Neural cell (in vitro differentiated cells): ENCODE measurements around the gene POU6F2.

ENCODE experiments used
- EZH2 ChIP-seq: fragments of 200-600, 300-800 bp; shearing (Covaris generic), sonication (generic); IDR thresholded peaks from 2 replicates; pipeline ENCODE4 v1.6.1; 2014; ENCODE audit warnings: antibody characterized with exemption, low read length, borderline replicate concordance, mild to moderate bottlenecking; ENCODE audit not compliant: insufficient read depth, poor library complexity, severe bottlenecking
- MXI1 ChIP-seq: fragments of 450-650 bp; conservative IDR thresholded peaks from 2 replicates; pipeline ENCODE4 v1.6.1; 2014; ENCODE audit warnings: antibody characterized with exemption, mild to moderate bottlenecking; ENCODE audit not compliant: poor library complexity, severe bottlenecking
- POLR2AphosphoS5 ChIP-seq: IDR thresholded peaks from 2 replicates; pipeline ENCODE4 v1.6.1; 2012
- REST ChIP-seq: IDR thresholded peaks from 2 replicates; pipeline ENCODE4 v1.6.1; 2012; ENCODE audit warnings: borderline replicate concordance
- SMC3 ChIP-seq: fragments of 450-650 bp; conservative IDR thresholded peaks from 2 replicates; pipeline ENCODE4 v1.6.1; 2014; ENCODE audit warnings: antibody characterized with exemption, mild to moderate bottlenecking, moderate library complexity; ENCODE audit not compliant: poor library complexity
- TAF1 ChIP-seq: IDR thresholded peaks from 2 replicates; pipeline ENCODE4 v1.6.1; 2012; ENCODE audit warnings: low read depth
- TF ChIP-seq, protein P1 (sequence below): fragments of 450-650 bp; IDR thresholded peaks from 2 replicates; pipeline ENCODE4 v1.5.1; 2014; ENCODE audit warnings: antibody characterized with exemption, mild to moderate bottlenecking, moderate library complexity; ENCODE audit not compliant: poor library complexity, severe bottlenecking

GRCh38 chr7:39075210-39075609, 97.5 kb downstream of the POU6F2 start:
- TF ChIP-seq, protein P1, sequence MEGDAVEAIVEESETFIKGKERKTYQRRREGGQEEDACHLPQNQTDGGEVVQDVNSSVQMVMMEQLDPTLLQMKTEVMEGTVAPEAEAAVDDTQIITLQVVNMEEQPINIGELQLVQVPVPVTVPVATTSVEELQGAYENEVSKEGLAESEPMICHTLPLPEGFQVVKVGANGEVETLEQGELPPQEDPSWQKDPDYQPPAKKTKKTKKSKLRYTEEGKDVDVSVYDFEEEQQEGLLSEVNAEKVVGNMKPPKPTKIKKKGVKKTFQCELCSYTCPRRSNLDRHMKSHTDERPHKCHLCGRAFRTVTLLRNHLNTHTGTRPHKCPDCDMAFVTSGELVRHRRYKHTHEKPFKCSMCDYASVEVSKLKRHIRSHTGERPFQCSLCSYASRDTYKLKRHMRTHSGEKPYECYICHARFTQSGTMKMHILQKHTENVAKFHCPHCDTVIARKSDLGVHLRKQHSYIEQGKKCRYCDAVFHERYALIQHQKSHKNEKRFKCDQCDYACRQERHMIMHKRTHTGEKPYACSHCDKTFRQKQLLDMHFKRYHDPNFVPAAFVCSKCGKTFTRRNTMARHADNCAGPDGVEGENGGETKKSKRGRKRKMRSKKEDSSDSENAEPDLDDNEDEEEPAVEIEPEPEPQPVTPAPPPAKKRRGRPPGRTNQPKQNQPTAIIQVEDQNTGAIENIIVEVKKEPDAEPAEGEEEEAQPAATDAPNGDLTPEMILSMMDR: no peak
- TF ChIP-seq EZH2: no peak
- TF ChIP-seq POLR2AphosphoS5: no peak
- TF ChIP-seq SMC3: peak; percentile 16
- no peak for TF ChIP-seq TAF1
- no peak for TF ChIP-seq REST
- TF ChIP-seq MXI1: no peak
